Prostate gland (tissue), 2 donors: Measurements from ENCODE around the gene CSNK2B.

Source experiments
- CTCF ChIP-seq, 4 experiments: fragments of 200-600 bp in 2 of 4; fragments of 450-650 bp in 2 of 4; sonication (generic) in 2 of 4; IDR thresholded peaks; 1 replicate in 3 of 4; 2 replicates in 1 of 4; pipeline ENCODE4 v1.5.1; 2016 to 2019; ENCODE audit warnings: antibody characterized with exemption in 4 of 4, mild to moderate bottlenecking in 2 of 4, moderate library complexity in 2 of 4
- POLR2A ChIP-seq: fragments of 450-650 bp; IDR thresholded peaks from one replicate; pipeline ENCODE4 v1.6.1; 2016; ENCODE audit warnings: antibody characterized with exemption, mild to moderate bottlenecking
- POLR2AphosphoS5 ChIP-seq: sonication (generic); formaldehyde crosslinking; IDR thresholded peaks from one replicate; pipeline ENCODE4 v1.6.1; 2017; ENCODE audit warnings: antibody characterized with exemption

- no peak for TF ChIP-seq CTCF (IDR thresholded peaks at IDR 0.05)
- no peak for TF ChIP-seq POLR2A
- TF ChIP-seq POLR2AphosphoS5, result no peak
These were observed 44.8 kb downstream of the CSNK2B start for GRCh38 chr6:31710523-31711219.
